ENCODE results near the gene TCEANC2. TPM values are rescaled to one million over a fixed set of nuclear protein-coding genes. Genes with fewer than 3 reads are reported as not detected.

TCEANC2 gene
- total RNA-seq, 1 experiment from 2014 or later, result 8.4 TPM

DNA sequence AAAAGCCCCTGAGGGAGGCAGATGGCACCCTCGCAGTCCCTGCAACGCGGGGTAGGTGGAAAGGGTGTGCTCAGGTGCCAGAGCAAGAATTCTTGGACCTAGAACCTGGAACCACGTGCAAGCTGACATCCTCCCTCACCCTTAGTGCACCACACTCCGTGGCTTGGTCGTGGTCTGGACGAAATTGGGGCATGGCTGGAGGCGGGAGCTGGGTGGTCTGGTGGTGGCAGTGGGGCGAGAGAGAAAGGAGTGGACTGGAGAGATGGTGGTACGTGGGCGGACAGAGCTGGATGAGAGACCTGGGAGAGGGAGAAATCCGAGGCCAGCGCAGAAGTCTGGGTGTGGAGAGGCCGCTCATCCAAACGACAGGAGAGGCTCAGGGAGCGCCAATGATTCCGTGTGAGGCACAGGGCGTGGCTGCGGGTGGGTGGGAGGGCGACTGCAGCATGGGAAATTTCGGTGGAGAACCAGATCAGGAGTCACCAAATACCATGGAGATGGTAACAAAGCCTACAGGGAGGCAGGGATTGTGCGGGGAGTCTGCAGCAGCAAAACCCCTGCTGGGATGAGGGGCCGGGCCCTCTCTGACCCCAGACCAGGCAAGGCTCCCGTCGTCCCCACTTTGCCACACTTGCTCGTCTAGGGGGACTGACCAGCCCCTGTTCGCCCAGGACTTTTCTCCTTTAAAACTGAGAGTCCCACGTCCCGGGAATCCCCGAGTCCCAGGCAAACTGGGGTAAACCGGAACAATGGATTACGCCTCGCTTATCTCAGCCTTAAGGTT lies 67.5 kb downstream of the TCEANC2 start:
- Mint-ChIP-seq H3K4me1 (ENCODE audit: low read depth, unreplicated experiment) (peaks cover 7% of the 10 kb centered on the region), H3K4me3 (ENCODE audit: low read depth, unreplicated experiment) (no peak overlapping the region), H3K27me3 (ENCODE audit: unreplicated experiment) (no peaks in the 10 kb centered on the region), H3K9me3 (ENCODE audit: low read depth, unreplicated experiment) (no peaks in the 10 kb centered on the region), H3K27ac (ENCODE audit: unreplicated experiment) (peak overlapping the region; percentile 29), H3K36me3 (ENCODE audit: insufficient read depth, unreplicated experiment) (peaks cover 3% of the 10 kb centered on the region)
- intact Hi-C loops (cut with micrococcal nuclease; ENCODE audit: unreplicated experiment), result loop anchor here (5.0 kb wide), 1 partner anchor 366 kb away; no protein-coding TSS in a partner anchor
- CTCF ChIA-PET, result interaction anchor here (0.6 to 1.0 kb wide), 3 partner anchors 51 to 368 kb away, joined by 4 to 6 read pairs (median 5); partner anchors contain the start of genes CYB5RL and MRPL37
- TF ChIP-seq, protein P1, sequence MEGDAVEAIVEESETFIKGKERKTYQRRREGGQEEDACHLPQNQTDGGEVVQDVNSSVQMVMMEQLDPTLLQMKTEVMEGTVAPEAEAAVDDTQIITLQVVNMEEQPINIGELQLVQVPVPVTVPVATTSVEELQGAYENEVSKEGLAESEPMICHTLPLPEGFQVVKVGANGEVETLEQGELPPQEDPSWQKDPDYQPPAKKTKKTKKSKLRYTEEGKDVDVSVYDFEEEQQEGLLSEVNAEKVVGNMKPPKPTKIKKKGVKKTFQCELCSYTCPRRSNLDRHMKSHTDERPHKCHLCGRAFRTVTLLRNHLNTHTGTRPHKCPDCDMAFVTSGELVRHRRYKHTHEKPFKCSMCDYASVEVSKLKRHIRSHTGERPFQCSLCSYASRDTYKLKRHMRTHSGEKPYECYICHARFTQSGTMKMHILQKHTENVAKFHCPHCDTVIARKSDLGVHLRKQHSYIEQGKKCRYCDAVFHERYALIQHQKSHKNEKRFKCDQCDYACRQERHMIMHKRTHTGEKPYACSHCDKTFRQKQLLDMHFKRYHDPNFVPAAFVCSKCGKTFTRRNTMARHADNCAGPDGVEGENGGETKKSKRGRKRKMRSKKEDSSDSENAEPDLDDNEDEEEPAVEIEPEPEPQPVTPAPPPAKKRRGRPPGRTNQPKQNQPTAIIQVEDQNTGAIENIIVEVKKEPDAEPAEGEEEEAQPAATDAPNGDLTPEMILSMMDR (IDR thresholded peaks at IDR 0.05; ENCODE audit: unreplicated experiment), result no peak
- BruUV-seq (replicated peaks), result no TSS peak
- DNase-seq, result no peak

DNA sequence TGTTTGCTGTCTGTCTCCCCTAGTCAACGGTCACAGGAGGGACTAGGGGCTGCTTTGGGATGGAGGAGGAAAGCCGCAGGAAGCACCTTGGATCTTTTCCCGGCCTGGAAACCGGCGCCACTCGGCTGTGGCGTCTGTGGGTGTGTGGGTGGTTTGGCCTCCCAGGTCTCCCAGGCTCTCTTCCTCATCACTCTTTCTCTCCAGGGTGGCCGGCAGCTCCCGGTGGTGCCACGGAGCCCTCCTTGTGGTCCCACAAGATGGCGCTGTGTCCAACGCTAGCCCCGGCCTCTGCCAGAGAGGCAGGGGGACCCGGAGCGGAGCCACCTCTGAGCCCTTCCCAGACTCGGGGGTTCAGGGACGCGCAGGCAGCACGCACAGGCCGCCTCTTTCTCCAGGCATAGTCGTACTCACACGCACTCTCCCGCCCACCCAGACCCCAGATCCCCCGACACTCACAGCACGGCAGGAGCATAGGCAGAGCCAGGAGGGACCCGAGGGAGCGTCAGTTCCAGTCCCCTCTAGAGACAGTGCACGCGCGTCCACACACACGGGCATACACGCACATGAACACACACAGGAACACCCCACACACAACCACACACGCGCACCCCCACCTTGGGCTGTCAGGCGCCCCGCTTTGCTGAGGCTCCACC lies 68.2 kb downstream of the TCEANC2 start:
- TF ChIP-seq, protein P1 (IDR thresholded peaks at IDR 0.05; ENCODE audit: unreplicated experiment), result peak; percentile 81
- peak overlapping the region; percentile 29 for H3K27ac Mint-ChIP-seq (ENCODE audit: unreplicated experiment)
- no TSS peak for BruUV-seq (replicated peaks)

DNA sequence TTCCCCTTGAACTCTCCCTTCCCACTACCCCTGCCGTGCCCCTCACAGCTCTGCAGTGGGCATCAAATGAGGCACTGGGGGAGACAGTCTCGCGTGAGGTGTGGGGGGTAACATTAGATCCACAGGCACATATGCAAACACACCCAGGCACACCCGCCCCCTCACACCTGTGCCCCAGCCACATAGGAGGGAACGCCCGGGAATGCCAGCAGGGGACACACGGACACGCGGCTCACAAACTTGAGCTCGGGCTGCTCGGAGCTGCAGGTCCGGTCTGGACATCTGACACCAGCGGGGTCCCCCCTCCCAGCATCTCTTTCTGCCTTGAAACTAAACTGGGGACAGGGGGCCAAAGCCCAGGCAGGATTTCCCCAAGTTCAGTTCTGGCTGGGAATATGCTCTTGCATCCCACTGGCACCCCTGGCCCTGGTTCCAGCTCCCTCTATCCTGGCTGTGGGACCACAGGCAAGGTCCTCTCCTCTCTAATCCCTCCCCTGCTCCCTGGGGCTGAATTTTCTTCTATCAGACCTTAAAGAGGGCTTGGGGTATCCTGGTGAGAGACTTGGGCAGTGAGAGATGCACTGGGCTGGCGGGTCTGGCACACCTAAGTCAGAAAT lies 68.8 kb downstream of the TCEANC2 start:
- H3K27me3 Mint-ChIP-seq (ENCODE audit: unreplicated experiment), result peaks cover 3% of the 10 kb centered on the region
- no peak overlapping the region for H3K4me3 Mint-ChIP-seq (ENCODE audit: low read depth, unreplicated experiment)

More for the DNA sequence above, 68.2 kb downstream of the TCEANC2 start:
- Mint-ChIP-seq H3K9me3 (ENCODE audit: low read depth, unreplicated experiment) (no peaks in the 10 kb centered on the region), H3K36me3 (ENCODE audit: insufficient read depth, unreplicated experiment) (peaks cover 3% of the 10 kb centered on the region), H3K27me3 (ENCODE audit: unreplicated experiment) (no peaks in the 10 kb centered on the region), H3K4me1 (ENCODE audit: low read depth, unreplicated experiment) (peaks cover 7% of the 10 kb centered on the region), H3K4me3 (ENCODE audit: low read depth, unreplicated experiment) (no peak overlapping the region)
- intact Hi-C loops (cut with micrococcal nuclease; ENCODE audit: unreplicated experiment), result loop anchor here (5.0 kb wide), 1 partner anchor 366 kb away; no protein-coding TSS in a partner anchor
- CTCF ChIA-PET, result interaction anchor here (0.6 to 1.0 kb wide), 3 partner anchors 50 to 368 kb away, joined by 4 to 6 read pairs (median 5); partner anchors contain the start of genes CYB5RL and MRPL37
- peak; percentile 84 for DNase-seq

DNA sequence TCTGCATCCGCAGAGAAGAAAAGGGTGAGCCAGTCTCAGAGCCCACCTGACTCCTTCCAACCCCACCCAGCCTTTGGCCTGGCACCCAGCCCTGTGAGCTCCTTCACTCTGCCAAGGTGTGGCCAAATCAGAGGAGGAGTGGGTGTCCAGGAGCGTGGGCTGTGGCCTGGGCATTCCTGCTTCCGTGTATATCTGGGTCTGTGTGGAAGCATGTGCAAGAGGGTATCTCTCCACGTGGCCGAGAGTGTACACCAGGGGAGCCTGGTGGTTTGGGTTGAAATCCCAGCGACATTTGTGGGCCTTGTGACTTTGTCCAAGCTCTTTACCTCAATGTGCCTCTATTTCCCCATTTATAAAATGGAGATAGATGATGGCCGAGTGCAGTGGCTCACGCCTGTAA lies 69.6 kb downstream of the TCEANC2 start:
- Mint-ChIP-seq H3K27me3 (ENCODE audit: unreplicated experiment) (peaks cover 11% of the 10 kb centered on the region), H3K4me1 (ENCODE audit: low read depth, unreplicated experiment) (peaks cover 7% of the 10 kb centered on the region), H3K9me3 (ENCODE audit: low read depth, unreplicated experiment) (no peaks in the 10 kb centered on the region), H3K4me3 (ENCODE audit: low read depth, unreplicated experiment) (no peak overlapping the region), H3K27ac (ENCODE audit: unreplicated experiment) (no peak overlapping the region), H3K36me3 (ENCODE audit: insufficient read depth, unreplicated experiment) (peaks cover 3% of the 10 kb centered on the region)
- TF ChIP-seq, protein P1 (IDR thresholded peaks at IDR 0.05; ENCODE audit: unreplicated experiment), result no peak
- intact Hi-C loops (cut with micrococcal nuclease; ENCODE audit: unreplicated experiment), result loop anchor here (5.0 kb wide), 1 partner anchor 364 kb away; no protein-coding TSS in a partner anchor
- BruUV-seq (replicated peaks), result no TSS peak
- DNase-seq, result no peak
- CTCF ChIA-PET, result no interaction called here

More for the DNA sequence above, 68.8 kb downstream of the TCEANC2 start:
- Mint-ChIP-seq H3K9me3 (ENCODE audit: low read depth, unreplicated experiment) (no peaks in the 10 kb centered on the region), H3K36me3 (ENCODE audit: insufficient read depth, unreplicated experiment) (peaks cover 3% of the 10 kb centered on the region), H3K4me1 (ENCODE audit: low read depth, unreplicated experiment) (peaks cover 7% of the 10 kb centered on the region), H3K27ac (ENCODE audit: unreplicated experiment) (no peak overlapping the region)
- intact Hi-C loops (cut with micrococcal nuclease; ENCODE audit: unreplicated experiment), result loop anchor here (5.0 kb wide), 1 partner anchor 365 kb away; no protein-coding TSS in a partner anchor
- BruUV-seq (replicated peaks), result no TSS peak
- no peak for DNase-seq
- TF ChIP-seq, protein P1 (IDR thresholded peaks at IDR 0.05; ENCODE audit: unreplicated experiment), result no peak
- CTCF ChIA-PET, result interaction anchor here (1.0 kb wide), 1 partner anchor 78 kb away, joined by 4 read pairs; the partner anchor contains the start of genes CYB5RL and MRPL37
